HG03521 (cell line): Measurements from ENCODE around the gene PLAC1.

Experiments
- ATAC-seq: cut with Tn5 transposase; IDR thresholded peaks from one replicate; pipeline ENCODE4 v1.9.1; 2021; ENCODE audit warnings: mild to moderate bottlenecking, moderate library complexity; ENCODE audit not compliant: unreplicated experiment

PLAC1 gene

GRCh38 chrX:134632355-134632754 lies 25.9 kb downstream of the PLAC1 start:
- no peak for ATAC-seq

DNA sequence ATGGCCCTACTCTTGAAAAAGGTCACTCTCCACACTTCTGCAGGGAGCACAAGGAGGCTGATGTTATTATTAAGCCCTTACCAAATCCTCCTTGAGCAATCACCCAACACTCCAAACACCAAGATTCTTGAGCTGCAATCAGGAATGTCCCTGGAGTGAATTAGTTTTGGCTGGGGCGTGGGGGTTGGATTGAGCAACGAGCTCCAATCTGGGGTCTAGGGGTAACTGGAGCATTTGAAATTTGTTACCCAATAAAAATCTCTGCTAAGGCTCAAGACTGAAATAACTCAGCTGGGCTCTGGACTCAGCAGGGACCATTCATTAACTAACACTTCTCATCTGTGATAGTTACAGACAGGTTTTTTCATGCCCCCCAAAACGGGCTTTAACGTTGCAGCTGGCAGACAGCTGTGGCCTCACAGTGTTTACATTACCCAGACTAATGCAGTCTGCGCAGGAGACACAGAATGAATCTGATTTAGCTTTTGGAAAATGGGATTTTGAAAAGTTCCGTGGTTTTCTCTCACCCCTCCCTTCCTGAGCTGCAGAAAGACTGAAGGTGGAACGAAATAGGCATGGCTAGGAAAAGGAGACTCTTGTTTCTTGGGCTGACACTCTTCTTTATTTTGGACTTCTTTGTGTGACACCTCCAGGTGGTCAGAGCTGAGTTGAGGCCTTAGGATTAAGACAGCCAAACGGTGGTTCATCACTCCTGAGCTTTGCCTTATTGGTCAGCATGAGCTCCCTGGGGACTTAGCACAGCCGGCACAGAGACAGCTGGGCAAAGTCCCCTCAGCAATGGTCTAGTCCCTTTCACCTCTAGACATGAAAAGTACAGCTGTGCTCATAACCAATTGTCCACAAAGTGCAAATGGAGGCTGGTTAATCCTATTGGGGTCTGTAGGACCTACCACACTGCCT lies 26.6 kb downstream of the PLAC1 start:
- no peak for ATAC-seq

DNA sequence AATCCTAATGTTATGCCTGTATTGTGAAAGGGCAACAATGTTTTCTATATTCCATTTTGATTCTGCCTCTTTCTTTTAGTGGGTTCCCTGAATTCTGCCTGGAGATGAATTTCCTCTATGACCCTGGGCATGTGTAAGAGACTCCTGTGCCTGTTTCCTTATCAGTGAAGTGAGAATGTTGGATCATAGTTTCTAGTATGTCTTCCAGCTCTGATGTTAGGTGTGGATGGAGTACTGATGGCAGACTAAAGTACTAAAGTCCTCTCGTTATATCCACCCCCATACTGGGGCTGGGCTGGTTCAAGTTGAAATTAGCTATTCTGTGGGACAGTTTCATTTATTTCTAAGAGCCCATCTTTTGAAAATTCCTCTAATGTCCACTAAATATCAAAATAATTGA lies 29.6 kb downstream of the PLAC1 start:
- ATAC-seq: no peak

- no peak for ATAC-seq
These were observed 31.8 kb downstream of the PLAC1 start for GRCh38 chrX:134626434-134626833.

DNA sequence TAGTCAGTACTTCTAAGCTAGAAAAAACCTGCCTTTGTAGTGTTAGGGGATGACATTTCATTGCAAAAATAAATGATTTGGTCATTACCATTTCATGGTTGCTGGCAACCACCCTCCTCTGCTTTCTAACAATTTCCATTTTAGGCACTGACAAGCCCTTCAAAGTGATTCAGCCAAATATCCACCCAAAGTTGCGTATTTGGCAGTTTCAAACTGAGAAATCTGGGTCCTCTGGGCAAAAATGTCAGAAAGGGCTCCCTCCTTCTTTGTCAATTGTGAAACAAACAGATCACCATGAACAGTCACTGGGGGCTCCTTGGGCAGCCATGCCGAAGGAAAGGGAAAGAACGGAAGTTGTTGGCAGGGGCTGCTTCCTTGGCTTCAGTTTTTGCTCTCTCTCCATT lies 33.0 kb downstream of the PLAC1 start:
- no peak for ATAC-seq

- no peak for ATAC-seq
These were observed 34.2 kb downstream of the PLAC1 start for GRCh38 chrX:134624046-134624430.

GRCh38 chrX:134623293-134624045 lies 34.8 kb downstream of the PLAC1 start:
- ATAC-seq: no peak

GRCh38 chrX:134622813-134623185 lies 35.5 kb downstream of the PLAC1 start:
- ATAC-seq: no peak

DNA sequence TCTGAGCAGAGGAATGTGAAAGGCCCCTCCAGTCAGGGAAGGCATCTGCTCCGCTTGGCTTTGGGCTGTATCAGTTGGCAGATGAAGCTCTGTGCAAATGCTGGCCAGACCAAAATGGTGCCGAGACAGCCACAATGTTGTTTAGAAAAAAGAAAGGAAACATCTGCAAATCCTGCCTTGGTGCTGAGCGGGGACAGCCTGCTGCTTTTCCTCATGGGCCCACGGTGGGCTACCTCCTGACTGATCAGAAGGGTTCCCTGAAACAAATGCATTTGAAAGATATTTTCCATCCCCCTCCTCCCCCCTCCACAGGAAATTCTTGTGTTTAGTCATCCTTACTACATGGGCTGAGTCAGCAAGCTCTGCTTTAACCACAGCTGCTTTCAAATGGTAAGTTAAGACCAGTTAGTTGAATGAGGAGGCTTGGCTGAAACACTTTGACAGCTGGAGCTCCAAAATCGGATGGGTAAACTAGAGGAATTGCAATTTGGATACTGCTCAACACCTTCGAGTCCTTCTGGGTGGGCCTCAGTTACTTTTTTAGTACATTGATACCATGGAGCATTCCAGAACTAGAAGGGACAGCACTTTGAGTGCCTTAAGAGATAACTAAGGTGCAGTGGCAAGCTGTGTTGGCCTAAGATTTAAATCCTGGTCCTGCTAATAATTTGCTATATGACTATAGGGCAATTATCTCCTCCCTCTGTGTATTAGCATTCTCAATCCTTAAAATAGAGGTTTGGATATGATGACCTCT lies 36.0 kb downstream of the PLAC1 start:
- ATAC-seq: no peak

GRCh38 chrX:134619838-134620237 lies 38.4 kb downstream of the PLAC1 start:
- ATAC-seq: no peak

GRCh38 chrX:134613396-134613795 lies 44.9 kb downstream of the PLAC1 start:
- ATAC-seq: no peak

GRCh38 chrX:134608153-134608552 lies 50.1 kb downstream of the PLAC1 start:
- ATAC-seq: no peak

DNA sequence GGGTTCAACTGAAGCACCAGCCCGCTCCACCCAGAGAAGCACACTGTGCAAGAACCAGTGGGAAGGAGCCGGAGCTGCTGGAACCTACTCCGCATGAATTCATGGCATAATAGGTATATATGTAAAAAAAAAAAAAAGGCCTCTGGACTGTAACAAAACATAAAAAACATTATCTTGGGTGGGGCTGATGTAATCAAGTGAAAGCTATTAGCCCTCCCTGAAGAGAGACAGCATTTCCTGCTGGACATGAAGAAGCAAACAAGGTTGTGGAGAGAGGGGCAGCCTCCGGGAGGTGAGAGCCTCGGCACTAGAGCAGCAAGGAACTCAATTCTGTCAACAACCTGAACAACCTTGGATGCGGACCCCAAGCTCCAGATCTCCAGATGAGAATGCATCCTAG lies 50.7 kb downstream of the PLAC1 start:
- ATAC-seq: no peak

DNA sequence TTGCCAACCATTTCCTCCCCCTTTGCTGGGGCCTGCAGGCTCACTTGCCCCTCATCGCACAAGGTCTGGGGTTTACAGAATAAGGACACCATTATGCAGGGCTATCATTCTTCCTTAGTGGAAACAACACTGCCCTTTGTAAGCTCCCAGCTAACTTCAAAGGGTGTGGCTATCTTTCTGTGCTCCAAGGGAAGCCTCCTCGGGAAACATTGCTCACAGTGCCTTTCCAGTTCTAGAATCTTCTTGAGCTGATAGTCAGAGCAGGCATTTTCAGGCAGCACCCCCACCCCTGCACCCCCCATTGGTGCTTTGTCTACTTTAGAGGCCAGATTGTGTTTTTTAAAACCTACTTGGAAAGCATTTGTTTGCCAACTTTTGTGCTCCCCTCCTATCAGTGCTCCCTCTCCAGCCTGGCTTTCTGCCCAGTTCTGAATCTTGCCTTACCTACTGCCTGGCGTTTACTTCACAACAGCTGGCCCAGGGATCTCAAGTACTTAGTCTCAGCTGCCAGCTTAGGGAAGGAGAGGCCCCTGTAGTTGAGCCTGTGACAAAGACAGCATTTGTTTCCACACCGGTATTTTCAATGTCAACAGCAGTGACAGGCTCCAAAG lies 53.5 kb downstream of the PLAC1 start:
- no peak for ATAC-seq

- no peak for ATAC-seq
These were observed 54.2 kb downstream of the PLAC1 start for GRCh38 chrX:134603806-134604700.

GRCh38 chrX:134602410-134602809 lies 55.9 kb downstream of the PLAC1 start:
- no peak for ATAC-seq

- no peak for ATAC-seq
These were observed 57.0 kb downstream of the PLAC1 start for GRCh38 chrX:134601240-134601765.

DNA sequence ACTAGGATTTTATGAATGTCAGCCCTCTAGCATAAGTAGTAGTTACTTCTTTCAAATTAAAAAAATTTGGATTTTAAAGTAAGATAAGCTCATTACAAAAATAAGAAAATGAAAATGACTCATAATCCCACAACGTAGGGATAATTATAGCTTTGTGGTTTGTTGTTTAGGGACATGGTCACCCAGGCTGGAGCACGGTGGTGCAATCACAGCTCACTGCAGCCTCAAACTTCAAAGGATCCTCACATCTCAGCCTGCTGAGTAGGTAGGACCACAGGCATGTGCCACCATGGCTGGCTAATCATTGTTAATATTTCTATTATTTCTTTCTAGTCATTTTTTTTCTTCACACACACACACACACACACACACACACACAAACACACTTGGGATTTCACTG lies 57.6 kb downstream of the PLAC1 start:
- no peak for ATAC-seq

DNA sequence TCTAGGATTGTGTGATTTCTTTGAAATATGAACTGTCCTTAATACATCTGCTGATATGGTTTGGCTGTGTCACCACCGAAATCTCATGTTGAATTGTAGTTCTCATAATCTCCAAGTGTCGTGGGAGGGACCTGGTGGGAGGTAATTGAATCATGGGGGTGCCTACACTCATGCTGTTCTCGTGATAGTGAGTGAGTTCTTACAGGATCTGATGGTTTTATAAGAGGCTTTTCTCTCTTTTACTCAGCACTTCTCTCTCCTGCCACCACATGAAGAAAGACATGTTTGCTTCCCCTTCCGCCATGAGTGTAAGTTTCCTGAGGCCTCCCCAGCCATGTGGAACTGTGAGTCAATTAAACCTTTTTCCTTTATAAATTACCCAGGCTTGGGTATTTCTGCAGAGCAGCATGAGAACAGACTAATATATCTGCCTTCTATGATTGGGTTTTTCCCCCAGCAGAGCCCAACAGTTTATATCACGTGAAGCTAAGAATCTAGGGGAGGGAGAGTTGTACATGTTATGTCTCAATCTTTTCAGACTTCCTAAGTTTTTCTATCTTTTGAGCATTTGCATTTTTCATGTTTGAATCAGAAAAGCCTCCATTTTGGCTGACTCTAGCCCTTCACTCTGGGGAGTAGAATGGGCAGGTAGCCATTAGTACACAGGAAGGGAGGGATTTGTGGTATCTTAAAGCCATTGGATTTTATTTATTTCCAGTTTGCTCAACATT lies 58.9 kb downstream of the PLAC1 start:
- ATAC-seq: no peak
